GM21528 (cell line): ENCODE measurements around the gene PAX2.

Experiments used
- ATAC-seq: cut with Tn5 transposase; IDR thresholded peaks from one replicate; pipeline ENCODE4 v1.9.1; 2021; ENCODE audit warnings: mild to moderate bottlenecking, moderate library complexity; ENCODE audit not compliant: unreplicated experiment, low FRiP score

Gene PAX2

GRCh38 chr10:100737355-100738054 lies 7.9 kb upstream of the PAX2 start:
- no peak for ATAC-seq

GRCh38 chr10:100738055-100738827 lies 7.1 kb upstream of the PAX2 start:
- no peak for ATAC-seq

- no peak for ATAC-seq
Measured at GRCh38 chr10:100739517-100740368, 5.6 kb upstream of the PAX2 start.

- no peak for ATAC-seq
Measured at GRCh38 chr10:100740476-100741377, 4.7 kb upstream of the PAX2 start.

GRCh38 chr10:100741378-100742075 lies 3.9 kb upstream of the PAX2 start:
- ATAC-seq: no peak

- no peak for ATAC-seq
Measured at GRCh38 chr10:100742076-100742771, 3.2 kb upstream of the PAX2 start.

GRCh38 chr10:100742936-100743335 lies 2.4 kb upstream of the PAX2 start:
- no peak for ATAC-seq

- ATAC-seq: no peak
Measured at GRCh38 chr10:100743626-100744135, 1.7 kb upstream of the PAX2 start.

GRCh38 chr10:100744136-100744986 lies 1.0 kb upstream of the PAX2 start:
- ATAC-seq: no peak

- ATAC-seq: no peak
Measured at GRCh38 chr10:100745882-100746783, 751 bp downstream of the PAX2 start.

GRCh38 chr10:100746784-100747455 lies 1.5 kb downstream of the PAX2 start:
- no peak for ATAC-seq

- ATAC-seq: no peak
Measured at GRCh38 chr10:100747456-100748230, 2.3 kb downstream of the PAX2 start.

GRCh38 chr10:100748231-100749058 lies 3.1 kb downstream of the PAX2 start:
- no peak for ATAC-seq

- ATAC-seq: no peak
Measured at GRCh38 chr10:100749059-100749308, 3.6 kb downstream of the PAX2 start.
